ENCODE results near the gene ZNF24.

- TF ChIP-seq POLR2AphosphoS5 (IDR thresholded peaks at IDR 0.05; ENCODE audit: low read depth, low read length) (no peak), CTCF (IDR thresholded peaks at IDR 0.05) (no peak), SIN3A (IDR thresholded peaks at IDR 0.05; ENCODE audit: borderline replicate concordance, insufficient read depth, low read depth, low read length) (no peak)
These were observed 3.8 kb upstream of the ZNF24 start for GRCh38 chr18:35348001-35348400.

Measured in Panc1 (cell line).